H9 (cell line): ENCODE results near the gene LMF2. TPM values are rescaled to one million over a fixed set of nuclear protein-coding genes. Genes with fewer than 3 reads are reported as not detected.

Experiments
- DNase-seq: peaks from one replicate; pipeline ENCODE4 v3.0.0-alpha.2; 2017
- H2AFZ ChIP-seq: one replicate; pipeline ENCODE4 v1.6.1; 2013; ENCODE audit warnings: mild to moderate bottlenecking, low read length, control low read depth, moderate library complexity
- H2AK5ac ChIP-seq: 2 replicates; pipeline ENCODE4 v1.6.1; 2013; ENCODE audit warnings: low read length, control low read depth, mixed read lengths; ENCODE audit not compliant: insufficient read length
- H2BK120ac ChIP-seq: one replicate; pipeline ENCODE4 v1.6.1; 2013; ENCODE audit warnings: low read depth, mild to moderate bottlenecking, low read length, control low read depth, inconsistent platforms; ENCODE audit not compliant: poor library complexity, severe bottlenecking
- H2BK12ac ChIP-seq: 2 replicates; pipeline ENCODE4 v1.6.1; 2013; ENCODE audit warnings: low read length, control low read depth, mixed read lengths, low read depth; ENCODE audit not compliant: insufficient read length
- H2BK15ac ChIP-seq: 2 replicates; pipeline ENCODE4 v1.6.1; 2013; ENCODE audit warnings: low read depth, low read length, control low read depth
- H2BK20ac ChIP-seq: one replicate; pipeline ENCODE4 v1.6.1; 2013; ENCODE audit warnings: low read depth, mild to moderate bottlenecking, low read length, control low read depth, inconsistent platforms; ENCODE audit not compliant: poor library complexity, severe bottlenecking
- H2BK5ac ChIP-seq: 2 replicates; pipeline ENCODE4 v1.6.1; 2013; ENCODE audit warnings: low read length, control low read depth, mixed read lengths; ENCODE audit not compliant: insufficient read length
- H3K14ac ChIP-seq: 2 replicates; pipeline ENCODE4 v1.6.1; 2013; ENCODE audit warnings: low read length, control low read depth; ENCODE audit not compliant: insufficient read depth
- H3K18ac ChIP-seq: 2 replicates; pipeline ENCODE4 v1.6.1; 2013; ENCODE audit warnings: low read depth, mild to moderate bottlenecking, mixed read lengths, low read length, control low read depth; ENCODE audit not compliant: insufficient read length
- H3K23ac ChIP-seq: 2 replicates; pipeline ENCODE4 v1.6.1; 2013; ENCODE audit warnings: low read length, control low read depth, mixed read lengths, low read depth; ENCODE audit not compliant: insufficient read length
- H3K23me2 ChIP-seq: 2 replicates; pipeline ENCODE4 v1.6.1; 2013; ENCODE audit warnings: low read depth, mild to moderate bottlenecking, mixed read lengths, low read length, control low read depth; ENCODE audit not compliant: insufficient read length, poor library complexity, severe bottlenecking
- H3K27ac ChIP-seq: 2 replicates; pipeline ENCODE4 v1.5.1; 2013; ENCODE audit warnings: low read length, control low read depth, mixed read lengths, low read depth; ENCODE audit not compliant: insufficient read length
- H3K27me3 ChIP-seq: 2 replicates; pipeline ENCODE4 v1.6.1; 2013; ENCODE audit warnings: low read length, control low read depth, inconsistent platforms; ENCODE audit not compliant: insufficient read depth
- H3K4ac ChIP-seq: 2 replicates; pipeline ENCODE4 v1.6.1; 2013; ENCODE audit warnings: low read depth, mild to moderate bottlenecking, control low read depth, inconsistent platforms, low read length, moderate library complexity
- H3K4me1 ChIP-seq: 2 replicates; pipeline ENCODE4 v1.6.1; 2013; ENCODE audit warnings: low read length, control low read depth, inconsistent platforms; ENCODE audit not compliant: insufficient read depth
- H3K4me2 ChIP-seq: 2 replicates; pipeline ENCODE4 v1.6.1; 2013; ENCODE audit warnings: low read length, control low read depth, mixed read lengths; ENCODE audit not compliant: insufficient read length, insufficient read depth
- H3K56ac ChIP-seq: 2 replicates; pipeline ENCODE4 v1.6.1; 2013; ENCODE audit warnings: low read depth, mild to moderate bottlenecking, mixed read lengths, low read length, control low read depth; ENCODE audit not compliant: insufficient read length
- H3K79me1 ChIP-seq: 2 replicates; pipeline ENCODE4 v1.6.1; 2013; ENCODE audit warnings: low read depth, mild to moderate bottlenecking, moderate library complexity, low read length, control low read depth, inconsistent platforms; ENCODE audit not compliant: insufficient read depth, poor library complexity, severe bottlenecking
- H3K79me2 ChIP-seq: 2 replicates; pipeline ENCODE4 v1.6.1; 2013; ENCODE audit warnings: low read length, control low read depth, inconsistent platforms; ENCODE audit not compliant: insufficient read depth
- H3K9ac ChIP-seq: 2 replicates; pipeline ENCODE4 v1.6.1; 2013; ENCODE audit warnings: low read length, control low read depth, mixed read lengths; ENCODE audit not compliant: insufficient read length; ENCODE audit errors: extremely low read depth
- H3K9me3 ChIP-seq: one replicate; pipeline ENCODE4 v1.6.1; 2013; ENCODE audit warnings: low read depth, low read length, inconsistent platforms; ENCODE audit not compliant: control insufficient read depth
- H3T11ph ChIP-seq: one replicate; pipeline ENCODE4 v1.6.1; 2013; ENCODE audit warnings: mild to moderate bottlenecking, low read length, control low read depth, inconsistent platforms
- H4K20me1 ChIP-seq: one replicate; pipeline ENCODE4 v1.6.1; 2013; ENCODE audit not compliant: control insufficient read depth, insufficient read length, insufficient read depth
- H4K5ac ChIP-seq: 2 replicates; pipeline ENCODE4 v1.6.1; 2013; ENCODE audit warnings: low read depth, mild to moderate bottlenecking, mixed read lengths, low read length, control low read depth; ENCODE audit not compliant: insufficient read length
- H4K8ac ChIP-seq: replicated peaks from 2 replicates; pipeline ENCODE4 v1.6.1; 2013; ENCODE audit warnings: low read length, control low read depth, mixed read lengths, low read depth; ENCODE audit not compliant: insufficient read length
- H4K91ac ChIP-seq: 2 replicates; pipeline ENCODE4 v1.6.1; 2013; ENCODE audit warnings: low read depth, mild to moderate bottlenecking, moderate library complexity, mixed read lengths, low read length, control low read depth; ENCODE audit not compliant: insufficient read length
- H3K27ac Mint-ChIP-seq, 3 experiments: 2 replicates in 2 of 3; 3 replicates in 1 of 3; pipeline ENCODE4 v1.8.0; 2020 to 2021; ENCODE audit warnings: mixed read lengths in 3 of 3, mild to moderate bottlenecking in 1 of 3, moderate library complexity in 1 of 3
- H3K27me3 Mint-ChIP-seq: 2 replicates; pipeline ENCODE4 v1.8.0; 2021; ENCODE audit warnings: low read depth, mild to moderate bottlenecking, moderate library complexity, mixed read lengths
- H3K36me3 Mint-ChIP-seq, 3 experiments: 2 replicates in 2 of 3; 3 replicates in 1 of 3; pipeline ENCODE4 v1.8.0; 2020 to 2021; ENCODE audit warnings: low read depth in 3 of 3, mixed read lengths in 3 of 3; ENCODE audit not compliant: insufficient read depth in 1 of 3
- H3K4me1 Mint-ChIP-seq, 2 experiments: 2 replicates each; pipeline ENCODE4 v1.8.0; 2020; ENCODE audit warnings: mixed read lengths in 2 of 2
- H3K4me3 Mint-ChIP-seq, 2 experiments: 2 replicates in 1 of 2; 3 replicates in 1 of 2; pipeline ENCODE4 v1.8.0; 2020 to 2021; ENCODE audit warnings: mild to moderate bottlenecking in 2 of 2, mixed read lengths in 2 of 2, moderate library complexity in 1 of 2
- H3K9me3 Mint-ChIP-seq, 2 experiments: 2 replicates in 1 of 2; 3 replicates in 1 of 2; pipeline ENCODE4 v1.8.0; 2020; ENCODE audit warnings: mild to moderate bottlenecking in 2 of 2, mixed read lengths in 2 of 2, moderate library complexity in 1 of 2
- WGBS: extraction: QIAGEN DNeasy Blood & Tissue Kit; methylation state at CpG from one replicate; pipeline ENCODE4 v1.1.7; 2013; ENCODE audit warnings: missing lambda C conversion rate, low lambda C conversion rate, mixed read lengths; ENCODE audit not compliant: insufficient read length; ENCODE audit errors: extremely low coverage; 5-methylcytosine and 5-hydroxymethylcytosine counted together
- total RNA-seq: library from RNA; stranded (reverse); gene quantifications from 2 replicates; pipeline ENCODE4 v1.2.1, GENCODE V29; 2021
- TF ChIP-seq, protein P1 (sequence below): fragments of 200-600 bp; sonication (generic); conservative IDR thresholded peaks from 3 replicates; pipeline ENCODE4 v1.8.0; 2021; ENCODE audit warnings: antibody characterized with exemption, mild to moderate bottlenecking

Gene LMF2
- total RNA-seq, 1 experiment from 2014 or later = 43.6 TPM

DNA sequence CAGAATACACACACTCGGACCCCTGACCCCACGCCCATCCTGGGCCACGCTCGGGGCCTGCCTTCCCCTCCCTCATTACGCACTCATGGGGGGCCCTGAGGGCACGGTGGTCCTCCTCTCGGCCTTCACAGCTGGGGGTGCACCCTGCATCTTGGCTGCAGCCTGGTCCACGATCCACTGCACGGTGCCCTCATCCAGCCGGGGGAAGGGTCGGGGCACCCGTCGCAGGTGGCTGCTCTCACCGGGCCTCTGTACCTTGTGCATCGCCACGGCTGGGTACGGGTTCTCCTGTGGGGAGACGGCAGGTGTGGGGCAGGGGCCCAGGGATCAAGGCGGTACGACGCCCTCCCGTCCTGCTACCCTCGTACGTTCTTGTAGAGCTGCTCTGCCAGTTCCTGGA is 43.1 kb downstream of the LMF2 start:
- TF ChIP-seq, protein P1, sequence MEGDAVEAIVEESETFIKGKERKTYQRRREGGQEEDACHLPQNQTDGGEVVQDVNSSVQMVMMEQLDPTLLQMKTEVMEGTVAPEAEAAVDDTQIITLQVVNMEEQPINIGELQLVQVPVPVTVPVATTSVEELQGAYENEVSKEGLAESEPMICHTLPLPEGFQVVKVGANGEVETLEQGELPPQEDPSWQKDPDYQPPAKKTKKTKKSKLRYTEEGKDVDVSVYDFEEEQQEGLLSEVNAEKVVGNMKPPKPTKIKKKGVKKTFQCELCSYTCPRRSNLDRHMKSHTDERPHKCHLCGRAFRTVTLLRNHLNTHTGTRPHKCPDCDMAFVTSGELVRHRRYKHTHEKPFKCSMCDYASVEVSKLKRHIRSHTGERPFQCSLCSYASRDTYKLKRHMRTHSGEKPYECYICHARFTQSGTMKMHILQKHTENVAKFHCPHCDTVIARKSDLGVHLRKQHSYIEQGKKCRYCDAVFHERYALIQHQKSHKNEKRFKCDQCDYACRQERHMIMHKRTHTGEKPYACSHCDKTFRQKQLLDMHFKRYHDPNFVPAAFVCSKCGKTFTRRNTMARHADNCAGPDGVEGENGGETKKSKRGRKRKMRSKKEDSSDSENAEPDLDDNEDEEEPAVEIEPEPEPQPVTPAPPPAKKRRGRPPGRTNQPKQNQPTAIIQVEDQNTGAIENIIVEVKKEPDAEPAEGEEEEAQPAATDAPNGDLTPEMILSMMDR = no peak

More for the DNA sequence above, 43.1 kb downstream of the LMF2 start:
- Histone ChIP-seq H2BK120ac (no peak overlapping the region), H3T11ph (no peak overlapping the region), H3K23ac (no peak overlapping the region), H2AFZ (no peak overlapping the region), H3K27me3 (no peaks in the 10 kb centered on the region), H3K18ac (no peak overlapping the region), H2BK12ac (no peak overlapping the region), H4K5ac (no peak overlapping the region), H3K79me1 (peaks cover 6% of the 10 kb centered on the region), H3K14ac (no peak overlapping the region), H3K4me1 (no peaks in the 10 kb centered on the region), H4K20me1 (no peaks in the 10 kb centered on the region), H2BK15ac (no peak overlapping the region), H2BK5ac (no peak overlapping the region), H3K9me3 (no peaks in the 10 kb centered on the region), H3K9ac (no peak overlapping the region), H3K56ac (no peak overlapping the region), H3K27ac (no peak overlapping the region), H2AK5ac (no peak overlapping the region), H3K23me2 (no peaks in the 10 kb centered on the region), H3K79me2 (no peaks in the 10 kb centered on the region), H4K91ac (no peak overlapping the region), H3K4me2 (no peak overlapping the region), H3K4ac (no peak overlapping the region), H2BK20ac (no peak overlapping the region), H4K8ac (no peak overlapping the region)
- H3K4me1 Mint-ChIP-seq = peaks cover 0 to under 1% of the 10 kb centered on the region in 2 experiments; a peak in 1 of 4 replicates
- H3K27ac Mint-ChIP-seq = no peak overlapping the region
- H3K27me3 Mint-ChIP-seq = no peaks in the 10 kb centered on the region
- peaks cover 23 to 74% (median 65%) of the 10 kb centered on the region in 3 experiments for H3K36me3 Mint-ChIP-seq
- H3K9me3 Mint-ChIP-seq = no peaks in the 10 kb centered on the region
- DNase-seq = no peak
- no CpG with 5 or more reads among the region's 24 CpGs for WGBS
- no peak overlapping the region for H3K4me3 Mint-ChIP-seq
